ENCODE measurements around the gene AGO1.

DNA sequence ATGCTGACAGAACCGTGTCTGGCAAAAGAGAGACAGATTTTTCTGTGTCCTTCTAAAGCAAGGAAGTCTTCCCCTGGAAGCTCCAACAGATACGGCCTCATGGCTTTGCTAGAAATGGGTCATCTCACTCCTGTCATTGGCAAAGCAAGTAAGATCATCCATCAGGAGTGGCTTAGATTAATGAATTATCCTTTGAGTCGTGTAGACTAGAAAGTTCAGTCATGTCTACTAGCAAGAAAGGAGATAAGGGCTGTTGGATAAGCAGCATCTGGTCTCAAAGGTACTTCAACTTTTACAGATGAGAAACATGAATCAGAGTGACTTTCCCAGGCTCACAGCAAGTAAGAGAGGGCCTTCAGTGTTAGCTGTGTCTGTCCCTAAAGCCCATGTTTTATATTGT lies 44.5 kb downstream of the AGO1 start:
- TF ChIP-seq, protein P1, sequence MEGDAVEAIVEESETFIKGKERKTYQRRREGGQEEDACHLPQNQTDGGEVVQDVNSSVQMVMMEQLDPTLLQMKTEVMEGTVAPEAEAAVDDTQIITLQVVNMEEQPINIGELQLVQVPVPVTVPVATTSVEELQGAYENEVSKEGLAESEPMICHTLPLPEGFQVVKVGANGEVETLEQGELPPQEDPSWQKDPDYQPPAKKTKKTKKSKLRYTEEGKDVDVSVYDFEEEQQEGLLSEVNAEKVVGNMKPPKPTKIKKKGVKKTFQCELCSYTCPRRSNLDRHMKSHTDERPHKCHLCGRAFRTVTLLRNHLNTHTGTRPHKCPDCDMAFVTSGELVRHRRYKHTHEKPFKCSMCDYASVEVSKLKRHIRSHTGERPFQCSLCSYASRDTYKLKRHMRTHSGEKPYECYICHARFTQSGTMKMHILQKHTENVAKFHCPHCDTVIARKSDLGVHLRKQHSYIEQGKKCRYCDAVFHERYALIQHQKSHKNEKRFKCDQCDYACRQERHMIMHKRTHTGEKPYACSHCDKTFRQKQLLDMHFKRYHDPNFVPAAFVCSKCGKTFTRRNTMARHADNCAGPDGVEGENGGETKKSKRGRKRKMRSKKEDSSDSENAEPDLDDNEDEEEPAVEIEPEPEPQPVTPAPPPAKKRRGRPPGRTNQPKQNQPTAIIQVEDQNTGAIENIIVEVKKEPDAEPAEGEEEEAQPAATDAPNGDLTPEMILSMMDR (IDR thresholded peaks at IDR 0.05; ENCODE audit: borderline replicate concordance, extremely low read depth, low read length, poor library complexity, severe bottlenecking): no peak
- TF ChIP-seq EZH2 (IDR thresholded peaks at IDR 0.05; ENCODE audit: borderline replicate concordance, low read depth, low read length, severe bottlenecking): no peak

All from DND-41 (cell line).